22Rv1 (cell line): ENCODE data around the gene TSPAN18.

Experiments
- CTCF ChIP-seq: fragments of 450-650 bp; IDR thresholded peaks from 2 replicates; pipeline ENCODE4 v1.5.1; 2017; ENCODE audit warnings: mild to moderate bottlenecking
- ZFX ChIP-seq: fragments of 450-650 bp; IDR thresholded peaks from 2 replicates; pipeline ENCODE4 v1.6.1; 2017; ENCODE audit warnings: antibody characterized with exemption, borderline replicate concordance

DNA sequence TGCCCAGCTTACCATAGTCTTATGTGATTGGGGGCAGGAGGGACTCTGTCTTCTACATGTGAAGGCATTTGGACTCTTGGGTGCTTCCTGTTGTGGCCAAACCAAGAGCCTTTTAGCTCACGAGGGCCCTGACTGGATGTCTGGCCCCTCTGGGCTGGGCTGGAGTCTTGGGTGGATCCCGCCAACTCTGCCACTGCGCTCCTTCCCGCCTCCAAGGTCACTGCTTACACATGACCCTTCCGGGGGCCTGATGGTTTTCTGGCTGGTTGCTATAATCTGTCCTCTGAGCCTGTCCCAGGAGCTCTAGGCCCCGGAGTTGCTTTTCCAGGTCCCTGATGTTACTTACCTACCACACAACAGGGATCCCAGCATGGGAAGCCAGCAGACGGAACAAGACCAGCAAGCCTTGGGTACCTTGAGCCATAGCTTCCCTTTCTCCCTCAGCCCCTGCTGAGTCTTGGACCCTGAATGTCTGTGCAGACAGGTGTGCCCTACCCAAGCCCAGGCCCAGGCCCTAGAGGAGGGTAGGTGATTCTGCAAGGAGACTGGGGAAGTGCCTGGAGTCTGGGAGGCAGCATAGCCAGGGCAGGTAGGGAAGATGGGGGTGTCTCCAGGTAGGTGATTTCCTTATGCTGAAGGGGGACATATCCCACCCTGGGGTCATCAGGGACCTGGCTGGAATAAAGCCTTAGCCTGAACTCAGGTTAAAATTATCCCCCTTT, 100.3 kb downstream of the TSPAN18 start:
- no peak for TF ChIP-seq CTCF
- TF ChIP-seq ZFX: no peak
